HepG2 (cell line): Measurements from ENCODE around the gene LRRC73. TPM values are rescaled to one million over a fixed set of nuclear protein-coding genes. Genes with fewer than 3 reads are reported as not detected.

Experiments
- AHR ChIP-seq: IDR thresholded peaks from 2 replicates; pipeline ENCODE4 v1.6.1; 2018; ENCODE audit warnings: missing genetic modification reagents, missing compliant biosample characterization
- ATF2 ChIP-seq: sonication (generic); formaldehyde crosslinking; IDR thresholded peaks from 2 replicates; pipeline ENCODE4 v1.4.0; 2020; ENCODE audit warnings: missing genetic modification reagents
- BRD4 ChIP-seq: sonication (generic); formaldehyde crosslinking; IDR thresholded peaks from 2 replicates; pipeline ENCODE4 v1.4.0; 2020; ENCODE audit warnings: missing genetic modification reagents
- CREM ChIP-seq, 2 experiments: sonication (generic) in 1 of 2; formaldehyde crosslinking in 1 of 2; IDR thresholded peaks; 2 replicates each; pipeline versions ENCODE4 v1.4.0 to v1.6.1; 2016 to 2020; ENCODE audit warnings: antibody characterized with exemption in 1 of 2, mild to moderate bottlenecking in 1 of 2, missing genetic modification reagents in 1 of 2
- E2F1 ChIP-seq: sonication (generic); formaldehyde crosslinking; IDR thresholded peaks from 2 replicates; pipeline ENCODE4 v1.5.0; 2020; ENCODE audit warnings: missing genetic modification reagents
- HNRNPK ChIP-seq: fragments of 200-400 bp; formaldehyde crosslinking; IDR thresholded peaks from 2 replicates; pipeline ENCODE4 v1.6.1; 2018; ENCODE audit warnings: low read length, low read depth, moderate library complexity, mild to moderate bottlenecking; ENCODE audit not compliant: poor library complexity, severe bottlenecking
- LBX2 ChIP-seq: sonication (generic); formaldehyde crosslinking; IDR thresholded peaks from 2 replicates; pipeline ENCODE4 v1.5.0; 2020; ENCODE audit warnings: missing genetic modification reagents, mild to moderate bottlenecking, borderline replicate concordance
- MED8 ChIP-seq: sonication (generic); formaldehyde crosslinking; IDR thresholded peaks from 2 replicates; pipeline ENCODE4 v1.8.1; 2023; ENCODE audit warnings: mild to moderate bottlenecking, missing genetic modification reagents; ENCODE audit not compliant: insufficient replicate concordance
- MIER3 ChIP-seq: IDR thresholded peaks from 2 replicates; pipeline ENCODE4 v1.6.1; 2016; ENCODE audit warnings: missing compliant biosample characterization, borderline replicate concordance
- MTA1 ChIP-seq: sonication (generic); formaldehyde crosslinking; IDR thresholded peaks from 2 replicates; pipeline ENCODE4 v1.4.0; 2020; ENCODE audit warnings: missing genetic modification reagents, mild to moderate bottlenecking, borderline replicate concordance
- MXD1 ChIP-seq: sonication (generic); formaldehyde crosslinking; IDR thresholded peaks from 2 replicates; pipeline ENCODE4 v1.4.0; 2020; ENCODE audit warnings: mild to moderate bottlenecking, missing genetic modification reagents
- PCBP1 ChIP-seq: fragments of 200-400 bp; formaldehyde crosslinking; IDR thresholded peaks from 2 replicates; pipeline ENCODE4 v1.6.1; 2017; ENCODE audit warnings: mild to moderate bottlenecking, low read depth, low read length, borderline replicate concordance
- PITX1 ChIP-seq: sonication (generic); formaldehyde crosslinking; IDR thresholded peaks from 2 replicates; pipeline ENCODE4 v1.5.1; 2020; ENCODE audit warnings: mild to moderate bottlenecking, missing genetic modification reagents
- SIN3B ChIP-seq: fragments of 150-350 bp; IDR thresholded peaks from 2 replicates; pipeline ENCODE4 v1.6.1; 2014; ENCODE audit warnings: low read length
- TERF1 ChIP-seq: sonication (generic); formaldehyde crosslinking; IDR thresholded peaks from 2 replicates; pipeline ENCODE4 v1.8.0; 2022; ENCODE audit warnings: mild to moderate bottlenecking, missing genetic modification reagents, moderate library complexity
- YY1 ChIP-seq: IDR thresholded peaks from 2 replicates; pipeline ENCODE4 v1.6.1; 2011; ENCODE audit warnings: low read length, low read depth, moderate library complexity, mild to moderate bottlenecking; ENCODE audit not compliant: insufficient read depth, insufficient replicate concordance
- ZFP90 ChIP-seq: sonication (generic); formaldehyde crosslinking; IDR thresholded peaks from 2 replicates; pipeline ENCODE4 v1.8.0; 2022; ENCODE audit warnings: missing genetic modification reagents, mild to moderate bottlenecking, inconsistent platforms, borderline replicate concordance
- ZNF232 ChIP-seq: sonication (generic); formaldehyde crosslinking; IDR thresholded peaks from 2 replicates; pipeline ENCODE4 v1.4.0; 2020; ENCODE audit warnings: missing genetic modification reagents, borderline replicate concordance
- ZNF329 ChIP-seq: sonication (generic); formaldehyde crosslinking; IDR thresholded peaks from 2 replicates; pipeline ENCODE4 v1.9.0; 2021; ENCODE audit warnings: low read depth, mild to moderate bottlenecking, missing genetic modification reagents
- ZNF496 ChIP-seq: sonication (generic); formaldehyde crosslinking; IDR thresholded peaks from 2 replicates; pipeline ENCODE4 v1.8.1; 2023; ENCODE audit warnings: mild to moderate bottlenecking, moderate library complexity, missing genetic modification reagents; ENCODE audit not compliant: insufficient replicate concordance
- ZNF546 ChIP-seq: sonication (generic); formaldehyde crosslinking; conservative IDR thresholded peaks from 2 replicates; pipeline ENCODE4 v1.8.1; 2023; ENCODE audit warnings: mild to moderate bottlenecking, missing genetic modification reagents
- ZNF556 ChIP-seq: sonication (generic); formaldehyde crosslinking; IDR thresholded peaks from 2 replicates; pipeline ENCODE4 v1.4.0; 2020; ENCODE audit warnings: mild to moderate bottlenecking, missing genetic modification reagents, borderline replicate concordance
- ZNF589 ChIP-seq: sonication (generic); formaldehyde crosslinking; conservative IDR thresholded peaks from 2 replicates; pipeline ENCODE4 v1.8.0; 2022; ENCODE audit warnings: mild to moderate bottlenecking, moderate library complexity, missing genetic modification reagents
- ZNF709 ChIP-seq: sonication (generic); formaldehyde crosslinking; IDR thresholded peaks from 2 replicates; pipeline ENCODE4 v1.5.0; 2020; ENCODE audit warnings: mild to moderate bottlenecking, missing genetic modification reagents
- polyA plus RNA-seq, 8 experiments: library from polyadenylated mRNA; depleted of rRNA in 3 of 8; stranded (reverse) in 7 of 8; unstranded in 1 of 8; fragments of >200 nt; fragmentation: Illumina TruSeq in 4 of 8; extraction: Trizol in 4 of 8; gene quantifications; 2 replicates each; pipeline versions ENCODE4 v1.2.1 to v1.2.3, GENCODE V29; 2011 to 2016; ENCODE audit warnings: low read depth in 4 of 8, missing spikeins in 1 of 8, mixed read lengths in 1 of 8; ENCODE audit not compliant: insufficient read depth in 1 of 8
- total RNA-seq, 5 experiments: library from RNA; depleted of rRNA; stranded (reverse); fragments of >200 nt; fragmentation: Illumina TruSeq; extraction: Trizol; gene quantifications; 2 replicates each; pipeline ENCODE4 v1.2.3, GENCODE V29; 2016; ENCODE audit warnings: low read depth in 1 of 5

Gene LRRC73
- total and polyA plus RNA-seq, 2 of the 13 experiments (the other 11 are each of a cell fraction or from before 2014, with no cell fraction given), result 0.11 to 0.12 TPM

GRCh38 chr6:43516697-43517504 is 6.8 kb upstream of the LRRC73 start, which contains the start of the genes POLR1C and YIPF3 (continued):
- TF ChIP-seq BRD4 (CRISPR knock-in tag), result peak; percentile 87
- TF ChIP-seq PCBP1, result 0 out of 2 replicates have a peak, but pooled peaks have one; percentile 55
- TF ChIP-seq ZNF496 (CRISPR knock-in tag), result no peak
- TF ChIP-seq LBX2 (CRISPR knock-in tag), result no peak
- TF ChIP-seq MXD1 (CRISPR knock-in tag), result peak; percentile 83; the same call in 1 of the 2 replicates
- TF ChIP-seq PITX1 (CRISPR knock-in tag), result peak; percentile 44; the same call in 1 of the 2 replicates
- TF ChIP-seq ZNF709 (CRISPR knock-in tag), result 0 out of 2 replicates have a peak, but pooled peaks have one; percentile 70
- peak; percentile 82 for TF ChIP-seq CREM (IDR thresholded peaks at IDR 0.05)
- no peak for TF ChIP-seq CREM (CRISPR knock-in tag; IDR thresholded peaks at IDR 0.05)
- peak; percentile 76 for TF ChIP-seq MED8
- TF ChIP-seq ZNF232, result no peak
- peak; percentile 97 for TF ChIP-seq YY1
- TF ChIP-seq SIN3B, result peak; percentile 89
- TF ChIP-seq AHR (CRISPR knock-in tag), result peak; percentile 71
- TF ChIP-seq E2F1 (CRISPR knock-in tag), result peak; percentile 86
- TF ChIP-seq MTA1 (CRISPR knock-in tag), result peak; percentile 38; the same call in 1 of the 2 replicates
- peak; percentile 56; the same call in 1 of the 2 replicates for TF ChIP-seq ZNF329 (CRISPR knock-in tag)
- peak; percentile 57 for TF ChIP-seq ATF2 (CRISPR knock-in tag)
- no peak for TF ChIP-seq HNRNPK
- no peak for TF ChIP-seq ZNF546 (CRISPR knock-in tag)
- 0 out of 2 replicates have a peak, but pooled peaks have one; percentile 55 for TF ChIP-seq MIER3 (CRISPR knock-in tag)
- TF ChIP-seq ZNF589 (CRISPR knock-in tag), result no peak; the same call in 1 of the 2 replicates
- TF ChIP-seq ZNF556 (CRISPR knock-in tag), result peak; percentile 86; the same call in 1 of the 2 replicates
- TF ChIP-seq TERF1 (CRISPR knock-in tag), result no peak
- TF ChIP-seq ZFP90 (CRISPR knock-in tag), result peak; percentile 86; the same call in 1 of the 2 replicates
